Measurements from ENCODE around the gene KLHDC7A. TPM values are rescaled to one million over a fixed set of nuclear protein-coding genes. Genes with fewer than 3 reads are reported as not detected.

Gene KLHDC7A
- total and polyA plus RNA-seq, 2 of the 4 experiments (the other 2 are of a cell fraction) = not detected

GRCh38 chr1:18526436-18527275 lies 45.9 kb downstream of the KLHDC7A start:
- Histone ChIP-seq H4K20me1 (ENCODE audit: insufficient read depth, low read length) (no peaks in the 10 kb centered on the region), H2BK120ac (ENCODE audit: low read depth, low read length) (no peak overlapping the region), H3K36me3 (ENCODE audit: control insufficient read depth, insufficient read depth, low read length) (no peaks in the 10 kb centered on the region), H2BK20ac (ENCODE audit: low read depth, low read length) (no peak overlapping the region), H2BK5ac (ENCODE audit: low read depth, low read length, poor library complexity, severe bottlenecking) (no peak overlapping the region), H3K9me3 (ENCODE audit: control insufficient read depth, insufficient read depth, low read length) (0 out of 2 replicates have a peak, but pooled peaks cover 2% of the 10 kb centered on the region), H3K4ac (ENCODE audit: low read depth, low read length) (no peak overlapping the region), H3K56ac (ENCODE audit: extremely low read depth, insufficient read depth, low read length) (no peak overlapping the region), H3K79me1 (ENCODE audit: low read depth in 1 of 2, low read length in 2 of 2) (no peaks in the 10 kb centered on the region), H2AFZ (replicated peaks; ENCODE audit: low read length, poor library complexity) (no peak overlapping the region), H3K4me1 (ENCODE audit: control insufficient read depth, insufficient read depth, low read length) (no peaks in the 10 kb centered on the region), H3K4me2 (ENCODE audit: low read depth, low read length) (no peak overlapping the region), H3K23ac (ENCODE audit: low read depth, low read length) (no peak overlapping the region), H4K91ac (ENCODE audit: insufficient read depth, low read depth, low read length) (no peak overlapping the region), H3K14ac (replicated peaks; ENCODE audit: low read depth, low read length) (no peak overlapping the region), H2AK5ac (ENCODE audit: low read depth, low read length) (no peak overlapping the region), H3K27ac (ENCODE audit: insufficient read depth, low read length) (no peak overlapping the region), H3K27me3 (ENCODE audit: control insufficient read depth, insufficient read depth, low read length) (no peaks in the 10 kb centered on the region), H4K5ac (ENCODE audit: low read depth, low read length) (no peak overlapping the region), H2AK9ac (replicated peaks; ENCODE audit: low read depth, low read length, poor library complexity) (no peak overlapping the region), H2BK15ac (ENCODE audit: low read depth, low read length) (no peak overlapping the region), H3K9me1 (ENCODE audit: insufficient read depth, low read length) (no peaks in the 10 kb centered on the region), H3K4me3 (ENCODE audit: insufficient read depth, low read depth, low read length) (no peak overlapping the region), H3K9ac (ENCODE audit: low read depth, low read length) (no peak overlapping the region), H4K8ac (ENCODE audit: low read depth in 2 of 2, low read length in 2 of 2) (no peak overlapping the region), H3K18ac (ENCODE audit: low read depth, low read length) (no peak overlapping the region)
- WGBS, 2 experiments (ENCODE audit: extremely low coverage in 2 of 2, insufficient read length in 1 of 2) = no CpG with 5 or more reads among the region's 6 CpGs
- in situ Hi-C loops (cut with MboI; ENCODE audit: low sequenced_read_pairs) = no loop called here
- BruUV-seq (replicated peaks) = no TSS peak
- DNase-seq (no peak), ATAC-seq (ENCODE audit: low read depth) (no peak)
- ChIA-PET CTCF (interaction anchor here (0.6 kb wide), 1 partner anchor 14 kb away, joined by 3 read pairs; no protein-coding TSS in a partner anchor), POLR2A (ENCODE audit: unreplicated experiment) (no interaction called here)
- TF ChIP-seq SMC3 (IDR thresholded peaks at IDR 0.05; ENCODE audit: low read depth, low read length) (no peak), FOS (IDR thresholded peaks at IDR 0.05; ENCODE audit: low read depth, low read length) (no peak), CHD1 (IDR thresholded peaks at IDR 0.05; ENCODE audit: low read depth, low read length) (no peak)
- dilution Hi-C loops (cut with HindIII; ENCODE audit: low sequenced_read_pairs, unreplicated experiment) = no loop called here
- intact Hi-C loops (cut with micrococcal nuclease) = no loop called here

Measured in IMR-90 (cell line).